T-helper 1 cell treated with Interleukin-12 subunit alpha and Interleukin-12 subunit beta and Interleukin-4 antibody, amounts not matched to agents 30 ng/mL and 1 ng/mL, for 36 hours (primary cell): Measurements from ENCODE around the gene MISP3. TPM values are rescaled to one million over a fixed set of nuclear protein-coding genes. Genes with fewer than 3 reads are reported as not detected.

Experiments
- intact Hi-C: fragments of 100-400 bp; cut with micrococcal nuclease; formaldehyde crosslinking; loops from one replicate; pipeline ENCODE4 v1.15.1; 2024
- total RNA-seq: library from RNA; stranded (reverse); gene quantifications from 2 replicates; pipeline ENCODE4 v1.2.3, GENCODE V29; 2022

The MISP3 gene
- total RNA-seq, 1 donor from 2014 or later: 1.8 TPM

- intact Hi-C loops: loop anchor here (1.0 kb wide), 2 partner anchors 18 to 571 kb away; partner anchors contain the start of gene ASF1B
Observed at GRCh38 chr19:14118165-14119051, 45.8 kb downstream of the MISP3 start.

DNA sequence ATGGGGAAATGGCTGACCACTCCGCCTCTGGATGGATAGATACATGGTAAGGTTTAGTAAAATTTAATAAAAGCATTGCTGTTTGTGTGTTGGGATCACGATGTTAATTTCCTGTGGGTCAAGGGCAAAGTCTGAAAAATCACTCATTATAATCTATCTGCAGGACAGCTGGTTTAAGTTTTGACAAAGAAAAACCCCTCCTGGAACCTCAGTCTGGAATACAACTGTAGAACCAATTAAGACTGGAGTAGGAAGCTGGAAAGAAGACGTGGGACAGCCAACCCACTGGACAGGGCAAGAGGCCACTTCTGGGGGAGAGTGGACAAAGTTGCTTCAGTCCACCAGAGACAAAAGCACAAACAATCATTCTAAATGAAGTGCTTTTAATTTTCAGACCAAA is 46.6 kb downstream of the MISP3 start:
- intact Hi-C loops: no loop called here

DNA sequence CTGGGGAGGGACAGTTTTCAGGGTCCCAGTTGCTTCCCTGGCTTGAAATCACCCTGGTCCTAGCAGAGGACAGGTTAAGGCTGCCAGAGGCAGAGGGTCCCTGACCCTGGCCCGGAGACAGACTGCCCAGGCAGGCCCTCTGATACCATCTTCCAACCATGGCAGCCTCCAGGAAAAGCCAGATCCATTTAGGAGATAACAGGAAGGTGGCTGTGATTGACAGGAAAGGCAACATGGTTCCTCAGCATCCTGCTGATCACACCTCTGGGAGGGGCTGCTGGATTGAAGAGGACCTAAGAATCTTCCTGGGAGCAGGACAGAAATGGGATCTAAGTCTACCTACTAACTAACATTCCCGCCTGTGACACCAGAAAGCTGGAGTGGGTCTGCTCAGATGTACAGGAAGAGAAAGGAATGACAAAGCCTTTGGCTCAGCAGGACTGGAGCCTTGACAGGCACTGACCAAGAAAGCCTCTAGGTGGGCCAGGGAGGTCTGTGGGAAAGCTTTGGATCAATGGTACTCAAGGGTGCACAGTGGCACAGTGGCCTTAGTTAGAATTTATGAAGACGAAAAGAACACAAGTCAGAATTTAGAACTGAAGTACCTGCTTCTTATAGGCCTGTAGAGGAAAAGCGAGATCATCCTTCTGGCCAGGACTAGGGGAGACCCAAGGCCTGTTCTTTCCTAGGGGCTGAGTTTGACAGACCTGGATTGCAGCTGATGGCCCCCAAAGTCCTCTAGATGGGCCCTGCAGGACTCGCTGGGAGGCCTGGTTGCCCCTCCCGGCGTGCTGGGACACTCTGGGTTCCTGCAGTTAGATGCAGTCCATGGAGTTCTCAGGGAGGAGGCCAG is 47.3 kb downstream of the MISP3 start:
- intact Hi-C loops: no loop called here

DNA sequence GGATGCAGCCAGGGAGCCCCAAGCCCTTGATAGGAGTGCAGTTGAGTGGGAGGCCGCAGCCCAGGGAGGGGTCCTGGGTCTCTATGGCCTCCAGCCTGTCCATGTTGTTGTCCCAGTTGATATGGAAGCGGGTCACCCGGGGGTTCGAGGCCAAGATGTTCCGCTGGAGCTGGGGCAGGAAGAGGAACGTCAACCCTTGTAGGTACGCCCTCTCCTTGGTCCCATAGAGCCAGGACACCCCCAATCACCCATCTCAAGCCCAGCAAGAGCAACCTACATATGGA is 47.9 kb downstream of the MISP3 start:
- intact Hi-C loops: no loop called here

- intact Hi-C loops: no loop called here
Observed at GRCh38 chr19:14122924-14123323, 50.3 kb downstream of the MISP3 start.

Other genes starting within 250 kb of the MISP3 start
- gene NANOS3, start 195.7 kb upstream of the MISP3 start, total RNA-seq: 0.98 and 1.0 TPM in 2 replicates
- 8.3 and 9.8 TPM in 2 replicates for gene BRME1, start 166.7 kb upstream of the MISP3 start, total RNA-seq
- 36.3 and 37.0 TPM in 2 replicates for gene CC2D1A, start 166.6 kb upstream of the MISP3 start, total RNA-seq
- 0.10 and 0.42 TPM in 2 replicates for gene PODNL1, start 134.4 kb upstream of the MISP3 start, total RNA-seq
- gene DCAF15, start 120.3 kb upstream of the MISP3 start, total RNA-seq: 69.3 and 76.4 TPM in 2 replicates
- gene RFX1, start 66.5 kb upstream of the MISP3 start, total RNA-seq: 15.9 and 16.2 TPM in 2 replicates
- gene RLN3, start 44.6 kb upstream of the MISP3 start, total RNA-seq: not detected in 2 replicates
- 146 and 147 TPM in 2 replicates for gene IL27RA, start 41.0 kb upstream of the MISP3 start, total RNA-seq
- not detected in 2 replicates for gene PALM3, start 10.7 kb upstream of the MISP3 start, total RNA-seq
- gene C19orf67, start 13.0 kb downstream of the MISP3 start, total RNA-seq: 0.32 and 0.34 TPM in 2 replicates
- gene SAMD1, start 18.0 kb downstream of the MISP3 start, total RNA-seq: 68.7 and 68.8 TPM in 2 replicates
- gene PRKACA, start 45.0 kb downstream of the MISP3 start, total RNA-seq: 66.4 and 72.0 TPM in 2 replicates
- gene ASF1B, start 63.8 kb downstream of the MISP3 start, total RNA-seq: 71.8 and 78.9 TPM in 2 replicates
- 7.6 and 8.1 TPM in 2 replicates for gene ADGRL1, start 133.4 kb downstream of the MISP3 start, total RNA-seq